ENCODE results near the gene JAZF1. TPM values are rescaled to one million over a fixed set of nuclear protein-coding genes. Genes with fewer than 3 reads are reported as not detected.

Gene JAZF1
- total RNA-seq, 1 experiment from 2014 or later = 0.90 TPM

GRCh38 chr7:28055161-28055544 is 125.4 kb downstream of the JAZF1 start:
- H3K4me2 ChIP-seq = no peak overlapping the region
- ChIA-PET POLR2A (ENCODE audit: unreplicated experiment) (interaction anchor here (0.6 kb wide), 1 partner anchor 19 kb away, joined by 3 read pairs; no protein-coding TSS in a partner anchor), CTCF (no interaction called here)
- no peaks in the 10 kb centered on the region for H3F3A ChIP-seq (ENCODE audit: insufficient read depth, low read depth)
- no peaks in the 10 kb centered on the region for H4K20me1 ChIP-seq (ENCODE audit: insufficient read depth)
- no peaks in the 10 kb centered on the region for H3K36me3 ChIP-seq (ENCODE audit: low read depth)
- H3K4me1 ChIP-seq (replicated peaks; ENCODE audit: insufficient read depth) = no peaks in the 10 kb centered on the region
- DNase-seq = no peak
- H3K9me2 ChIP-seq (ENCODE audit: insufficient read depth) = no peaks in the 10 kb centered on the region
- no peak for TF ChIP-seq EZH2 (IDR thresholded peaks at IDR 0.05; ENCODE audit: low read depth)
- TF ChIP-seq CTCF (conservative IDR thresholded peaks at IDR 0.05) = no peak
- H3K9me3 ChIP-seq (ENCODE audit: insufficient read depth, low read depth) = 0 out of 2 replicates have a peak, but pooled peaks cover 5% of the 10 kb centered on the region
- no peak overlapping the region for H3K4me3 ChIP-seq
- no peak overlapping the region for H3K27ac ChIP-seq
- no peak overlapping the region for H2AFZ ChIP-seq
- no TSS peak for BruUV-seq (replicated peaks)
- H3K79me2 ChIP-seq (ENCODE audit: low read depth) = no peaks in the 10 kb centered on the region
- intact Hi-C loops (cut with micrococcal nuclease; ENCODE audit: unreplicated experiment) = no loop called here
- no peaks in the 10 kb centered on the region for H3K27me3 ChIP-seq (ENCODE audit: insufficient read depth, low read depth)

- H3K27ac ChIP-seq = no peak overlapping the region
- H3K4me2 ChIP-seq = no peak overlapping the region
- ChIA-PET POLR2A (ENCODE audit: unreplicated experiment) (interaction anchor here (0.6 kb wide), 1 partner anchor 20 kb away, joined by 3 read pairs; no protein-coding TSS in a partner anchor), CTCF (no interaction called here)
- H3K27me3 ChIP-seq (ENCODE audit: insufficient read depth, low read depth) = no peaks in the 10 kb centered on the region
- no peaks in the 10 kb centered on the region for H3K4me1 ChIP-seq (replicated peaks; ENCODE audit: insufficient read depth)
- no TSS peak for BruUV-seq (replicated peaks)
- no peak overlapping the region for H2AFZ ChIP-seq
- TF ChIP-seq CTCF (conservative IDR thresholded peaks at IDR 0.05) (no peak), EZH2 (IDR thresholded peaks at IDR 0.05; ENCODE audit: low read depth) (no peak)
- intact Hi-C loops (cut with micrococcal nuclease; ENCODE audit: unreplicated experiment) = no loop called here
- H3K4me3 ChIP-seq = no peak overlapping the region
- no peaks in the 10 kb centered on the region for H3K36me3 ChIP-seq (ENCODE audit: low read depth)
- H4K20me1 ChIP-seq (ENCODE audit: insufficient read depth) = no peaks in the 10 kb centered on the region
- H3K9me3 ChIP-seq (ENCODE audit: insufficient read depth, low read depth) = 0 out of 2 replicates have a peak, but pooled peaks cover 5% of the 10 kb centered on the region
- H3K9me2 ChIP-seq (ENCODE audit: insufficient read depth) = no peaks in the 10 kb centered on the region
- no peak for DNase-seq
- no peaks in the 10 kb centered on the region for H3K79me2 ChIP-seq (ENCODE audit: low read depth)
- H3F3A ChIP-seq (ENCODE audit: insufficient read depth, low read depth) = no peaks in the 10 kb centered on the region
Measured at GRCh38 chr7:28054531-28055160, 125.9 kb downstream of the JAZF1 start.

GRCh38 chr7:28052933-28053332 is 127.7 kb downstream of the JAZF1 start:
- POLR2A ChIA-PET (ENCODE audit: unreplicated experiment) = no interaction called here
- Histone ChIP-seq H3K4me3 (no peak overlapping the region), H3F3A (ENCODE audit: insufficient read depth, low read depth) (no peaks in the 10 kb centered on the region), H3K9me3 (ENCODE audit: insufficient read depth, low read depth) (no peaks in the 10 kb centered on the region), H3K79me2 (ENCODE audit: low read depth) (no peaks in the 10 kb centered on the region), H3K36me3 (ENCODE audit: low read depth) (no peaks in the 10 kb centered on the region), H3K27me3 (ENCODE audit: insufficient read depth, low read depth) (no peaks in the 10 kb centered on the region), H3K4me2 (no peak overlapping the region), H3K27ac (no peak overlapping the region), H4K20me1 (ENCODE audit: insufficient read depth) (no peaks in the 10 kb centered on the region), H2AFZ (no peak overlapping the region), H3K4me1 (replicated peaks; ENCODE audit: insufficient read depth) (no peaks in the 10 kb centered on the region), H3K9me2 (ENCODE audit: insufficient read depth) (no peaks in the 10 kb centered on the region)
- CTCF ChIA-PET = no interaction called here
- BruUV-seq (replicated peaks) = no TSS peak
- TF ChIP-seq CTCF (conservative IDR thresholded peaks at IDR 0.05) = no peak
- TF ChIP-seq EZH2 (IDR thresholded peaks at IDR 0.05; ENCODE audit: low read depth) = no peak
- no peak for DNase-seq
- intact Hi-C loops (cut with micrococcal nuclease; ENCODE audit: unreplicated experiment) = no loop called here

Data from PC-9 (cell line).